Natural killer cell (primary cell): ENCODE measurements around the gene GDF15. TPM values are rescaled to one million over a fixed set of nuclear protein-coding genes. Genes with fewer than 3 reads are reported as not detected.

Source experiments
- ATAC-seq, 3 donors: fragments of 150-1000 bp in 2 of 3; fragments of 200-7000 bp in 1 of 3; cut with Tn5 transposase; 1 replicate in 1 of 3; 2 replicates in 2 of 3; pipeline ENCODE4 v1.10.0; 2021; ENCODE audit warnings: mild to moderate bottlenecking in 2 of 3, moderate library complexity in 2 of 3
- DNase-seq, 2 donors: peaks; one replicate each; pipeline versions ENCODE4 v3.0.0 to v3.0.0-alpha.2; 2013 to 2021; ENCODE audit warnings: mixed read lengths in 1 of 2
- H3K27ac ChIP-seq: one replicate; pipeline ENCODE4 v1.5.1; 2013; ENCODE audit warnings: mild to moderate bottlenecking, low read length
- H3K27me3 ChIP-seq: one replicate; pipeline ENCODE4 v1.6.1; 2013; ENCODE audit warnings: low read length; ENCODE audit not compliant: control insufficient read depth, insufficient read depth
- H3K36me3 ChIP-seq: one replicate; pipeline ENCODE4 v1.6.1; 2013; ENCODE audit warnings: low read length; ENCODE audit not compliant: control insufficient read depth, insufficient read depth
- H3K4me1 ChIP-seq: one replicate; pipeline ENCODE4 v1.6.1; 2013; ENCODE audit warnings: low read length; ENCODE audit not compliant: control insufficient read depth, insufficient read depth
- H3K4me3 ChIP-seq: one replicate; pipeline ENCODE4 v1.5.1; 2013; ENCODE audit warnings: low read length
- H3K9me3 ChIP-seq: one replicate; pipeline ENCODE4 v1.6.1; 2013; ENCODE audit warnings: low read length; ENCODE audit not compliant: control insufficient read depth, insufficient read depth
- H3K27ac Mint-ChIP-seq, 2 donors: one replicate each; pipeline ENCODE4 v1.8.0; 2022; ENCODE audit warnings: mild to moderate bottlenecking in 2 of 2, mixed read lengths in 2 of 2, moderate library complexity in 1 of 2
- H3K27me3 Mint-ChIP-seq, 2 donors: one replicate each; pipeline ENCODE4 v1.8.0; 2022; ENCODE audit warnings: low read depth in 2 of 2, mixed read lengths in 2 of 2
- H3K36me3 Mint-ChIP-seq: one replicate; pipeline ENCODE4 v1.8.0; 2022; ENCODE audit warnings: mixed read lengths
- H3K4me1 Mint-ChIP-seq, 2 donors: one replicate each; pipeline ENCODE4 v1.8.0; 2022; ENCODE audit warnings: mixed read lengths in 2 of 2
- H3K4me3 Mint-ChIP-seq: one replicate; pipeline ENCODE4 v1.8.0; 2022; ENCODE audit warnings: mild to moderate bottlenecking, moderate library complexity, mixed read lengths
- H3K9me3 Mint-ChIP-seq, 2 donors: one replicate each; pipeline ENCODE4 v1.8.0; 2022; ENCODE audit warnings: mixed read lengths in 2 of 2
- WGBS: methylation state at CpG from one replicate; pipeline ENCODE4 v1.1.7; 2013; ENCODE audit warnings: missing lambda C conversion rate; ENCODE audit not compliant: insufficient coverage; 5-methylcytosine and 5-hydroxymethylcytosine counted together
- intact Hi-C: fragments of 100-400 bp; cut with micrococcal nuclease; formaldehyde crosslinking; loops from one replicate; pipeline ENCODE4 v1.14.2; 2022
- total RNA-seq, 4 donors: library from RNA; stranded (reverse); fragments of 120-200 nt in 1 of 4; gene quantifications; one replicate each; pipeline versions ENCODE4 v1.2.3 to v1.2.4, GENCODE V29; 2013 to 2022
- TF ChIP-seq, protein P1 (sequence below): fragments of 200-600 bp; IDR thresholded peaks from one replicate; pipeline ENCODE4 v1.8.0; 2022; ENCODE audit warnings: antibody characterized with exemption

The GDF15 gene
- total RNA-seq, 3 donors from 2014 or later (not counting 1 experiment from before 2014, with no cell fraction given), result 0.85 to 1.5 TPM; not detected in 1

DNA sequence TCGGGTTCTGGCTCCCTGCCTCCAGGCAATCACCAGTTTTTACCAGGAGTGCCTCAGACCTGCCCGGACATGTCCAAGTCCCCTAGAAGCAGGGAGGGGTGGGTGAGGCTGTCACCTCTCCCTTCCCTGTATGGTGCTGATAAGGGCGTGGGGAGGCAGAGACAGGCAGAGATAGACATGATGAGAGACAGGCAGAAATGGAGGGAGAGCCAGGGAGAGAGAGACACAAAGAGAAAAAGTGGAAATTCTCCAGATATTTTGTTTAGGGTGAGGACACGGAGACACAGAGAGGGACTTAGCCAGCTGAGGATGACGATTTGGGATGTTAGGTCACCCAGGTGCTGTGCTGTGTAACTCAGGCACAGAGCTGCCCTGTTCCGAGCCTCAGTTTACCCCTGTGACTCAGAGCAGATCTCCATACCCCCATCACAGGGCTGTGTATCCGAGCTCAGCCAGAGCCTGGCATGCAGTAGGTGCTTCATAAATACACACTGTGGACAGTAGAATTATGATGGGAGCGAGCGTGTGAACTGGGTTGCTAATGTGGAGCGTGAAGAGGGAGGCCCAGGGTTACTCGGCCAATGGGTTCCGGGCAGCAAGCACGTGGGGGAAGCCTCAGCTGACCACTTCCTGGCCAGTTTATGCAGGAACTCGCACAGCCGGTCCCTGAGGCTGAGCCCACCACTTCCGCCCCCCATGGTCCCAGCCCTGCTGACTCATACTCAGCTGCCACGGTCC, 11.9 kb upstream of the GDF15 start:
- ATAC-seq (peak; percentile 91 to 96 (median 96)), DNase-seq (peak; percentile 55 to 83)
- H3K36me3 Mint-ChIP-seq, result no peaks in the 10 kb centered on the region
- no peaks in the 10 kb centered on the region for H3K9me3 Mint-ChIP-seq
- H3K4me1 Mint-ChIP-seq, result peaks cover 20 to 25% of the 10 kb centered on the region in 2 donors
- H3K27ac ChIP-seq, result peak overlapping the region; percentile 87
- H3K36me3 ChIP-seq, result peaks cover 3% of the 10 kb centered on the region
- peaks cover 31% of the 10 kb centered on the region for H3K4me1 ChIP-seq
- 15% methylated on average over 15 of the region's 17 CpGs for WGBS
- intact Hi-C loops, result no loop called here
- peak overlapping the region; percentile 91 for H3K27ac Mint-ChIP-seq
- TF ChIP-seq, protein P1, sequence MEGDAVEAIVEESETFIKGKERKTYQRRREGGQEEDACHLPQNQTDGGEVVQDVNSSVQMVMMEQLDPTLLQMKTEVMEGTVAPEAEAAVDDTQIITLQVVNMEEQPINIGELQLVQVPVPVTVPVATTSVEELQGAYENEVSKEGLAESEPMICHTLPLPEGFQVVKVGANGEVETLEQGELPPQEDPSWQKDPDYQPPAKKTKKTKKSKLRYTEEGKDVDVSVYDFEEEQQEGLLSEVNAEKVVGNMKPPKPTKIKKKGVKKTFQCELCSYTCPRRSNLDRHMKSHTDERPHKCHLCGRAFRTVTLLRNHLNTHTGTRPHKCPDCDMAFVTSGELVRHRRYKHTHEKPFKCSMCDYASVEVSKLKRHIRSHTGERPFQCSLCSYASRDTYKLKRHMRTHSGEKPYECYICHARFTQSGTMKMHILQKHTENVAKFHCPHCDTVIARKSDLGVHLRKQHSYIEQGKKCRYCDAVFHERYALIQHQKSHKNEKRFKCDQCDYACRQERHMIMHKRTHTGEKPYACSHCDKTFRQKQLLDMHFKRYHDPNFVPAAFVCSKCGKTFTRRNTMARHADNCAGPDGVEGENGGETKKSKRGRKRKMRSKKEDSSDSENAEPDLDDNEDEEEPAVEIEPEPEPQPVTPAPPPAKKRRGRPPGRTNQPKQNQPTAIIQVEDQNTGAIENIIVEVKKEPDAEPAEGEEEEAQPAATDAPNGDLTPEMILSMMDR, result no peak
- peak overlapping the region; percentile 78 for H3K4me3 Mint-ChIP-seq
- H3K4me3 ChIP-seq, result no peak overlapping the region
- no peaks in the 10 kb centered on the region for H3K9me3 ChIP-seq
- H3K27me3 Mint-ChIP-seq, result no peaks in the 10 kb centered on the region
- H3K27me3 ChIP-seq, result no peaks in the 10 kb centered on the region

DNA sequence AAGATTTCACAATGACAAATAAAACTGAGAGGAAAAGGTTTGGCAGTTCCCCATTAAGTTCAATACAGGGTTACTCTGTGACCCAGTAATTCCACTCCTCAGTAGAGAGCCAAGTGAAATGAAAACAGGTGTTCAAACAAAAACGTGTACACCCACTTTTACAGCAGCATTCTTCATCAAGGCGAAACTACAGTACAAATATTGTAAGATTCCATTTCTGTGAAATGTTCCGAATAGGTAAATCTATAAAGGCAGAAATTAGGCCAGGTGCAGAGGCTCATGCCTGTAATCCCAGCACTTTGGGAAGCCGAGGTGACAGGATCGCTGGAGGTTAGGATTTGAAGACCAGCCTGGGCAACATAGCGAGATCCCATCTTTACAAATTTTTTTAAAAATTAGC, 8.9 kb upstream of the GDF15 start:
- Histone ChIP-seq H3K4me3 (no peak overlapping the region), H3K36me3 (no peaks in the 10 kb centered on the region), H3K27me3 (no peaks in the 10 kb centered on the region), H3K27ac (no peak overlapping the region), H3K4me1 (peaks cover 31% of the 10 kb centered on the region), H3K9me3 (no peaks in the 10 kb centered on the region)
- Mint-ChIP-seq H3K36me3 (no peaks in the 10 kb centered on the region), H3K27ac (peak overlapping the region; percentile 63 to 91), H3K4me1 (peaks cover 20 to 25% of the 10 kb centered on the region in 2 donors), H3K27me3 (no peaks in the 10 kb centered on the region), H3K9me3 (no peaks in the 10 kb centered on the region), H3K4me3 (no peak overlapping the region)
- ATAC-seq (no peak), DNase-seq (no peak)
- intact Hi-C loops, result loop anchor here (5.0 kb wide), 1 partner anchor 40 kb away; the partner anchor contains the start of gene SSBP4
- TF ChIP-seq, protein P1, result no peak
- WGBS, result 88% methylated on average over 6 of the region's 6 CpGs

GRCh38 chr19:18379803-18380747, 5.9 kb upstream of the GDF15 start:
- Mint-ChIP-seq H3K4me1 (peaks cover 4 to 5% of the 10 kb centered on the region in 2 donors), H3K27ac (no peak overlapping the region), H3K9me3 (no peaks in the 10 kb centered on the region), H3K36me3 (no peaks in the 10 kb centered on the region), H3K27me3 (no peaks in the 10 kb centered on the region), H3K4me3 (no peak overlapping the region)
- 68% methylated on average over 22 of the region's 22 CpGs for WGBS
- Histone ChIP-seq H3K9me3 (no peaks in the 10 kb centered on the region), H3K4me1 (peaks cover under 1% of the 10 kb centered on the region), H3K4me3 (no peak overlapping the region), H3K27ac (no peak overlapping the region), H3K27me3 (no peaks in the 10 kb centered on the region), H3K36me3 (no peaks in the 10 kb centered on the region)
- intact Hi-C loops, result loop anchor here (5.0 kb wide), 1 partner anchor 37 kb away; the partner anchor contains the start of gene SSBP4
- ATAC-seq, result no peak
- TF ChIP-seq, protein P1, result no peak
- DNase-seq, result no peak
